Coronary artery (tissue), 2 donors: ENCODE data around the gene SLC36A2.

Experiments used
- DNase-seq: peaks from one replicate; pipeline ENCODE4 v3.0.0-alpha.2; 2017; ENCODE audit warnings: low spot score
- H3K27ac ChIP-seq, 2 donors: fragments of 200-600 bp; sonication (generic); one replicate each; pipeline ENCODE4 v1.5.1; 2016 to 2019
- H3K4me3 ChIP-seq: fragments of 200-600 bp; sonication (generic); 2 replicates; pipeline ENCODE4 v1.5.1; 2016; ENCODE audit warnings: mild to moderate bottlenecking, moderate library complexity
- CTCF ChIP-seq: fragments of 200-600 bp; sonication (generic); IDR thresholded peaks from one replicate; pipeline ENCODE4 v1.5.1; 2019; ENCODE audit warnings: antibody characterized with exemption

SLC36A2 gene

GRCh38 chr5:151296478-151296830 is 50.9 kb downstream of the SLC36A2 start:
- H3K27ac ChIP-seq, result no peak overlapping the region
- no peak overlapping the region for H3K4me3 ChIP-seq
- DNase-seq, result no peak
- no peak for TF ChIP-seq CTCF

- no peak overlapping the region for H3K4me3 ChIP-seq
- TF ChIP-seq CTCF, result no peak
- DNase-seq, result no peak
- H3K27ac ChIP-seq, result no peak overlapping the region
These were observed 51.4 kb downstream of the SLC36A2 start for GRCh38 chr5:151295791-151296477.

GRCh38 chr5:151295138-151295537 is 52.2 kb downstream of the SLC36A2 start:
- DNase-seq, result no peak
- H3K4me3 ChIP-seq, result no peak overlapping the region
- no peak overlapping the region for H3K27ac ChIP-seq
- TF ChIP-seq CTCF, result no peak

- H3K4me3 ChIP-seq, result no peak overlapping the region
- H3K27ac ChIP-seq, result no peak overlapping the region
- no peak for DNase-seq
- TF ChIP-seq CTCF, result no peak
These were observed 53.7 kb downstream of the SLC36A2 start for GRCh38 chr5:151293624-151294023.

- TF ChIP-seq CTCF, result no peak
- no peak overlapping the region for H3K4me3 ChIP-seq
- no peak for DNase-seq
- no peak overlapping the region for H3K27ac ChIP-seq
These were observed 59.2 kb downstream of the SLC36A2 start for GRCh38 chr5:151288180-151288579.

GRCh38 chr5:151286246-151286645 is 61.1 kb downstream of the SLC36A2 start:
- no peak for TF ChIP-seq CTCF
- no peak for DNase-seq
- Histone ChIP-seq H3K27ac (no peak overlapping the region), H3K4me3 (no peak overlapping the region)

- DNase-seq, result no peak
- no peak for TF ChIP-seq CTCF
These were observed 61.7 kb downstream of the SLC36A2 start for GRCh38 chr5:151285683-151286082.

More at GRCh38 chr5:151285683-151286082, 61.7 kb downstream of the SLC36A2 start:
- H3K27ac ChIP-seq, result no peak overlapping the region
- no peak overlapping the region for H3K4me3 ChIP-seq
